Mesenteric fat pad (tissue), 1 donor: ENCODE measurements around the gene GLS2. TPM values are rescaled to one million over a fixed set of nuclear protein-coding genes. Genes with fewer than 3 reads are reported as not detected.
"Not testable (repeated sequence)": the region's sequence is repeated elsewhere in the genome, so short reads cannot be mapped to it uniquely, and the experiment has no call there.

ENCODE experiments used
- DNase-seq: peaks from one replicate; pipeline ENCODE4 v3.0.0-alpha.2; 2020; ENCODE audit warnings: low spot score
- long read RNA-seq: library from polyadenylated mRNA; unstranded; transcript quantifications from one replicate; pipeline ENCODE4 v2.0.0, GENCODE V29; 2020
- total RNA-seq: library from RNA; stranded (reverse); fragmentation: NEBNext Ultra II Directional; extraction: Animal tissue kit (Norgen Biotek cat#: 25700); gene quantifications from one replicate; pipeline ENCODE4 v1.2.1, GENCODE V29; 2021
- donor health status: DM: yes; HTN: yes; CAD: no.

Gene GLS2
- total RNA-seq = not detected
- long read RNA-seq, partial matches to known transcripts = 0 of 3 reads
- long read RNA-seq, other reads (novel, unspliced or antisense) = 3 of 3 reads

GRCh38 chr12:56488041-56488955, at the start of gene GLS2:
Gene GLS2 (minus strand): TSS chr12:56488161. CDS start chr12:56488118, 43 bp downstream.
- peak; percentile 91 for DNase-seq

DNA sequence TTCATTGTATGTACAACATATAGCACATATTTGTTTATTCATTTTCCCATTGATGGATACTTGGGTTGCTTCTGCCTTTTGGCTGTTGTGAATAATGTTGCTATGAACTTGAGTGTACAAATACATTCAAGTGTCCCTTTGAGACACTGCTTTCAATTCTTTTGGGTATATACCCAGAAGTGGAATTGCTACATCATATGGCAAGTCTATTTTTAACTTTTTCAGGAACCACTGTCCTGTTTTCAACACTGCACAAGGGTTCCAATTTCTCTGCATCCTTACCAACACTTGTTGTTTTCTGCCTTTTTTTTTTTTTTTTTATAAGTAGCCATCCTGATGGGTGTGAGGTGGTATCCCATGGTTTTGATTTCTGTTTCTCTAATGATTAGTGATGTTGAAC, 49.6 kb upstream of the GLS2 start:
- DNase-seq = no peak

DNA sequence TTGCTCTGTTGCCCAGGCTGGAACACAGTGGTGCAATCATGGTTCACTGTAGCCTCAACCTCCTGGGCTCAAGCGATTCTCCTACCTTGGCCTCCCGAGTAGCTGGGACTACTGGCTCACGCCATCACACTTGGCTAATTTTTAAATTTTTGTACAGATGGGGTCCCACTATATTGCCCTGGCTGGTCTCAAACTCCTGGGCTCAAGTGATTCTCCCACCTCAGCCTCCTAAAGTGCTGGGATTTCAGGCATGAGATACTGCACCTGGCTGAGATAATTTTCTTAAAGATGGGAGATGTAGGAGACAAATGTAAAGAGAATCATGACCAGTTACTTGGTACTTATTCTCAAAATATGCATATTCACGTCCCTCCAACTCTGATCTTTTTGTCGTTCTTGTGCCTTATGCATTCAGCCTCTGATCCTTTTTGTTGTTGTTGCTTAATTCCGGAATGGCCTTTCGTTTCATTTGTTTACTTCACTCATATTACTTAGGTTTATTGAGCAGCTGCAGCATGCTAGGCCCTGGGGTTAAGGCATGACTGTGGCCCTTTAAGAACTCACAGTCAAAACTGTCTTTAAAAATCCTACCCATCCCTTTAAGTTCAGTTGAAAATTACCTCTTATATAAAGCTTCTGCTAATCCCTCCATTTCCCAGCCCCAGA, 42.6 kb upstream of the GLS2 start:
- DNase-seq = no peak

- DNase-seq = no peak
Observed at GRCh38 chr12:56529656-56530055, 41.7 kb upstream of the GLS2 start.

- DNase-seq = no peak
Observed at GRCh38 chr12:56528846-56529245, 40.9 kb upstream of the GLS2 start.

GRCh38 chr12:56522411-56523193, 34.6 kb upstream of the GLS2 start:
- no peak for DNase-seq

DNA sequence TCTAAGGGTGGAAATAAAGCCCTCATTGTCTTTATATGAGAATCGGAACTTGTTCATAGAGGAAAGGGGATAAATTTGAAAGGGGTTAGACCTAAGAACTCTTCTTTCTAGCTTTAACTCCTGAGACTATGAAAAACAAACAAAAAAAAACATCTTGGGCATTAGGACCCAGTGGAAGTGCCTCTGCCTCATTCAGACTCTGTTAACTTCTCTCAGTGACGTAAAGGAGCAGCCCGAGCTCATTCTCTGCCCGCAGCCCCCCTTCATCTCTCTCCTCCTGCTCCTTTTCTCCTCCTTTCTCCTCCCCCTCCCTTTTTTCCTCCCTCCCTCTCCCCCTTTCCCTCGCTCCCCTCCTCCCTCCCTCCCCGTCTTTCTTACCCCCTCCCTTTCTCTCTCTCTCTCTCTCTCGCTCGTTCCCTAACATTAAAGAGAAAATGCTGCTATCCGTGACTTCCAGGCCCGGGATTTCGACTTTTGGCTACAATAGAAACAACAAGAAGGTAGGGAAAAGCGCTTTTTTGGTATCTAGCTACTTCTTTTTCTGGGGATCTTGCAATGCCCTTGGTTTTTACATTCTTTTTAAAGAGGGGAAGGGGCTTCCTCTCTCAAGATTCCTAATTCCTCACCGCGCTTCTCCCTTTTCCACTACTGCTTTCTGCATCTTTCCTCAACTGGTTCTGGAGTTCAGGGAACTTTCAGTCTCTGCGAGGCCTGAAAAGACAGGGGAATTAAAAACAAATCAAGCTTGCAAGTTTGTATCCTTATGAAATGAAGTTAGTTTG, 33.8 kb upstream of the GLS2 start, which contains the start of gene RBMS2:
Gene RBMS2 (plus strand): TSS at position 231 of the 782 bp plus-strand sequence. CDS start 204 bp downstream, at position 435.
- no peak for DNase-seq

DNA sequence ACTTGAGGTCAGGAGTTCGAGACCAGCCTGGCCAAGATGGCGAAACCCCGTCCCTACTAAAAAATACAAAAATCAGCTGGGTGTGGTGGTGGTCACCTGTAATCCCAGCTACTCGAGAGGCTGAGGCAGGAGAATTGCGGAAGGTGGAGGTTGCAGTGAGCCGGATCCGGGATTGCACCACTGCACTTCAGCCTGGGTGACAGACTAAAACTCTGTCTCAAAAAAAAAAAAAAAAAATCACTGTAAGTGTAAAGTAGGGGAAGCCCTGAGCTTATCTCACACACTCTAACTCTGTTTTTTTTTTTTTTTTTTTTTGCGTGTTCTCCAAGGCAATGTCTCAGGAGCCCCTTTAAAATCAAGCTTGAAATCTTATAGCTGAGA, 33.2 kb upstream of the GLS2 start:
- no peak for DNase-seq

- no peak for DNase-seq
Observed at GRCh38 chr12:56520506-56520905, 32.5 kb upstream of the GLS2 start.

DNA sequence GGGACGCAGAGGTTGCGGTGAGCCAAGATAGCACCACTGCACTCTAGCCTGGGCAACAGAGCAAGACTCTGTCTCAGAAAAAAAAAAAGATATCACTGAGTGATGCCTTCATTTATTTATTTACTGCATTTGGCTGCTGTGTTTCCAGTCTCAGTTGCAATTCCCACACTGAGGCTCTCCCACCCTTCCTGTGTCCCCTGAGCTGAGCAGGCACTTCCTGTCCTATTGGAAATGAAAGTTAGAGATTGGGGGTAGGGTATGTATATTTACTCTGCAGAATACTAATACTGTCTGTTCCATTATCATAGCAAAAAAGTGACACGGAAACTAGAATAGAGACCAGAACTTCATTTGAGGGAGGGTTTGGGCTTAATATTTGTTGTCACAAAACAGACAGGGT, 32.1 kb upstream of the GLS2 start:
- no peak for DNase-seq

DNA sequence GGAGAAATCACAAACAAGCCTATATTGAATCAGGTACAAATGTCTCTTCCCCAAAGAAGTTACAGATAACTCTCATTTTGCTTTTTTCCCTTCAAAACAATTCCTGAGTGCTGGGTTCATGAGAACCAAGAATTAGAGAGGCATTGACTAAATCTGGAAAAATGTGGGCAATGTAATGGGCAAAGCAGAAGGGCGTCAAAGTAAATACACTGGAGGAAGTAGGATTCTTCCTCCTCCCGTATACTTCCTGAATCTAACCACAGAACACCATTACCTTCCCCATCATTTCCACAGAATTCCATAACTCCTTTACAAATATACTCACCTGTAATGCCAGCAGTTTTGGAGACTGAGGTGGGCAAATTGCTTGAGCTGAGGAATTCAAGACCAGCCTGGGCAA, 30.6 kb upstream of the GLS2 start:
- no peak for DNase-seq

GRCh38 chr12:56517854-56518253, 29.9 kb upstream of the GLS2 start:
- DNase-seq = no peak

DNA sequence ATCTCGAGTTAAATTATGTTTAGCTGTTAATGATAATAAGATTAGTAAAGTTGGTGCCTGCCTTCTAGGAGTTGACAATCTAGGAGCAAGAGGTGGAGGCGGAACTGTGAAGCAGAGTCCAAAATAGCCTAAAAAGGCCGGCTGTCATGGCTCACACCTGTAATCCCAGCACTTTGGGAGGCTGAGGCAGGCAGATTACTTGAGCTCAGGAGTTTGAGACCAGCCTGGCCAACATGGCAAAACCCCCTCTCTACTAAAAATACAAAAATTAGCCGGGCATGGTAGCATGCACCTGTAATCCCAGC, 26.0 kb upstream of the GLS2 start:
- DNase-seq = not testable (repeated sequence)

DNA sequence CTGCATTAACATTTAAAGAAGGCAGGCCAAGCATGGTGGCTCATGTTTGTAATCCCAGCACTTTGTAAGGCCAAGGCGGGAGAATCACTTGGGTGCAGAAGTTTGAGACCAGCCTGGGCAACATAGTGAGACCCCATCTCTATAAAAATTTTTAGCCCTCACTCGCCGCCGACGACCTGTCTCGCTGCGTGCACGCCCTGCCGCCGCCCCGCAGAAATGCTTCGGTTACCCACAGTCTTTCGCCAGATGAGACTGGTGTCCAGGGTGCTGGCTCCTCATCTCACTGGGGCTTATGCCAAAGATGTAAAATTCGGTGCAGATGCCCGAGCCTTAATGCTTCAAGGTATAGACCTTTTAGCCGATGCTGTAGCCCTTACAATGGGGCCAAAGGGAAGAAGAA, 22.8 kb upstream of the GLS2 start:
- DNase-seq = no peak

- DNase-seq = not testable (repeated sequence)
Observed at GRCh38 chr12:56499879-56500278, 11.9 kb upstream of the GLS2 start.

DNA sequence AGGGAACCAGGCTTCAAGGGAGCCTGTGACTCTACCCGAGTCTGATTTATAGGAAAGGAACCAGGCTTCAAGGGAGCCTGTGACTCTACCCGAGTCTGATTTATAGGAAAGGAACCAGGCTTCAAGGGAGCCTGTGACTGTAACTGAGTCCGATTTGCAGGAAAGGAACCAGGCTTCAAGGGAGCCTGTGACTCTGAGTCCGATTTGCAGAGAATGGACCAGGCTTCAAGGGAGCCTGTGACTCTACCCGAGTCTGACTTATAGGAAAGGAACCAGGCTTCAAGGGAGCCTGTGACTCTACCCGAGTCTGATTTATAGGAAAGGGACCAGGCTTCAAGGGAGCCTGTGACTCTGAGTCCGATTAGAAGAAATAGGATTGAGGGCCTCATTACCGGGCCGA, 11.5 kb upstream of the GLS2 start:
- DNase-seq = not testable (repeated sequence)

GRCh38 chr12:56498126-56498902, 10.4 kb upstream of the GLS2 start:
- DNase-seq = not testable (repeated sequence)

DNA sequence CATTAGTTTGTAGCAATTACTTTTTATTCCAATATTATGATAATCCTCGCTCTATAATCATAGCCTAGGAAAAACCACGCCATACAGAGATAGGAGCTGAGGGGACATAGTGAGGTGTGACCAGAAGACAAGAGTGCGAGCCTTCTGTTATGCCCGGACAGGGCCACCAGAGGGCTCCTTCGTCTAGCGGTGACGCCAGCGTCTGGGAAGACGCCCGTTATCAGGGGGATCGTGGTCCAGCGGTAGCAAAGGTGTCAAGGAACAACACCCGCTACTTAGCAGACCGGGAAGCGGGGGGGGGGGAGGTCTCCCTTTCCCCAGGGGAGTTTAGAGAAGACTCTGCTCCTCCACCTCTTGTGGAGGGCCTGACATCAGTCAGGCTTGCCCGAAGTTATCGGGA, 8.7 kb upstream of the GLS2 start:
- not testable (repeated sequence) for DNase-seq

- DNase-seq = not testable (repeated sequence)
Observed at GRCh38 chr12:56494481-56494880, 6.5 kb upstream of the GLS2 start.

- DNase-seq = not testable (repeated sequence)
Observed at GRCh38 chr12:56494106-56494415, 6.1 kb upstream of the GLS2 start.
